Cardiac fibroblast (primary cell): ENCODE data around the gene GDF10.

Experiments
- DNase-seq, 2 donors: peaks; one replicate each; pipeline versions ENCODE4 v3.0.0 to v3.0.0-alpha.2; 2010; ENCODE audit warnings: low read depth in 2 of 2
- H3K4me3 ChIP-seq, 2 donors: replicated peaks in 1 of 2; 1 replicate in 1 of 2; 2 replicates in 1 of 2; pipeline ENCODE4 v1.5.1; 2011; ENCODE audit warnings: low read depth in 2 of 2, low read length in 2 of 2, mild to moderate bottlenecking in 2 of 2, moderate library complexity in 1 of 2
- TF ChIP-seq, protein P1 (sequence below): IDR thresholded peaks from one replicate; pipeline ENCODE4 v1.5.1; 2011; ENCODE audit warnings: low read depth, mild to moderate bottlenecking, low read length, inconsistent platforms

GDF10 gene

DNA sequence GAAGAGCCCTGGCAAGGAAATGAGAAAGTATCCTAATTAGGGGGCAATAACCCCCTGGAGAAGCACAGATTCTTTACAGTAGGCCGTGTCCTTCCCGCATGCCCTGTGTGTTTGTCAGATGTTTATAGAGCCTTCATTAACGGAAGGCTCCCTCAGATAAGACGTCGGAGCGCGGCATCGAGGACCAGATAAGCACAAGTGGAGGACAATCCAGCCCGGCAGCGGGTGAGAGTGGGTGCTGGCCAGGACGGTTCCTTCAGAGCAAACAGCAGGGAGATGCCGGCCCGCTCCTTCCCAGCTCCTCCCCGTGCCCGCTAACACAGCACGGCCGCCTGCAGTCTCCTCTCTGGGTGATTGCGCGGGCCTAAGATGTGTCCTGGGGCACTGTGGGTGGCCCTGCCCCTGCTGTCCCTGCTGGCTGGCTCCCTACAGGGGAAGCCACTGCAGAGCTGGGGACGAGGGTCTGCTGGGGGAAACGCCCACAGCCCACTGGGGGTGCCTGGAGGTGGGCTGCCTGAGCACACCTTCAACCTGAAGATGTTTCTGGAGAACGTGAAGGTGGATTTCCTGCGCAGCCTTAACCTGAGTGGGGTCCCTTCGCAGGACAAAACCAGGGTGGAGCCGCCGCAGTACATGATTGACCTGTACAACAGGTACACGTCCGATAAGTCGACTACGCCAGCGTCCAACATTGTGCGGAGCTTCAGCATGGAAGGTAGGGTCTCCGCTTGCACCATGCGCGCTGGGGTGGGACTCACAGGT lies 22.5 kb downstream of the GDF10 start, which contains the start of gene GDF2:
Gene GDF2 (plus strand): TSS at position 155 of the 762 bp plus-strand sequence. CDS start 215 bp downstream, at position 370.
- TF ChIP-seq, protein P1, sequence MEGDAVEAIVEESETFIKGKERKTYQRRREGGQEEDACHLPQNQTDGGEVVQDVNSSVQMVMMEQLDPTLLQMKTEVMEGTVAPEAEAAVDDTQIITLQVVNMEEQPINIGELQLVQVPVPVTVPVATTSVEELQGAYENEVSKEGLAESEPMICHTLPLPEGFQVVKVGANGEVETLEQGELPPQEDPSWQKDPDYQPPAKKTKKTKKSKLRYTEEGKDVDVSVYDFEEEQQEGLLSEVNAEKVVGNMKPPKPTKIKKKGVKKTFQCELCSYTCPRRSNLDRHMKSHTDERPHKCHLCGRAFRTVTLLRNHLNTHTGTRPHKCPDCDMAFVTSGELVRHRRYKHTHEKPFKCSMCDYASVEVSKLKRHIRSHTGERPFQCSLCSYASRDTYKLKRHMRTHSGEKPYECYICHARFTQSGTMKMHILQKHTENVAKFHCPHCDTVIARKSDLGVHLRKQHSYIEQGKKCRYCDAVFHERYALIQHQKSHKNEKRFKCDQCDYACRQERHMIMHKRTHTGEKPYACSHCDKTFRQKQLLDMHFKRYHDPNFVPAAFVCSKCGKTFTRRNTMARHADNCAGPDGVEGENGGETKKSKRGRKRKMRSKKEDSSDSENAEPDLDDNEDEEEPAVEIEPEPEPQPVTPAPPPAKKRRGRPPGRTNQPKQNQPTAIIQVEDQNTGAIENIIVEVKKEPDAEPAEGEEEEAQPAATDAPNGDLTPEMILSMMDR, result no peak
- no peak for DNase-seq
- no peak within 1 kb of the TSS for H3K4me3 ChIP-seq

DNA sequence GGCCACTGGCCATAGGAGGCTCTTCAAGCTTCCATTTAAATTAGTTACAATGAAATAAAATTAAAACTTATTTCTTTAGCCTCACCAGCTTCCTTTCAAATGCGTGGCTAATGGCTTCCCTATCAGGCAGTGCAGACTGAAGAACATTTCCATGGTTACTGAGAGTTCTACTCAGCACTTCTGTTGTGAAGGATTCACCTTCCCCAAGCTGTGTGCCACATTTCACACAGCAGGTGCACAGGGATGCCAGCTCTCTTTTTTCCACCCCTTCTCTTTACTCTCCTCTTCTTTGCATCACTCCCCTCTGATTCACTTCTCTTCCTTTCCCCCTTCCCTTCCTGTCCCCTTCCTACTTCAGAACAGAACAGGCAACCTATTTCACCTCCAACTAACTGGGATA lies 23.1 kb downstream of the GDF10 start:
- TF ChIP-seq, protein P1, result no peak
- no peak for DNase-seq
- no peak overlapping the region for H3K4me3 ChIP-seq

DNA sequence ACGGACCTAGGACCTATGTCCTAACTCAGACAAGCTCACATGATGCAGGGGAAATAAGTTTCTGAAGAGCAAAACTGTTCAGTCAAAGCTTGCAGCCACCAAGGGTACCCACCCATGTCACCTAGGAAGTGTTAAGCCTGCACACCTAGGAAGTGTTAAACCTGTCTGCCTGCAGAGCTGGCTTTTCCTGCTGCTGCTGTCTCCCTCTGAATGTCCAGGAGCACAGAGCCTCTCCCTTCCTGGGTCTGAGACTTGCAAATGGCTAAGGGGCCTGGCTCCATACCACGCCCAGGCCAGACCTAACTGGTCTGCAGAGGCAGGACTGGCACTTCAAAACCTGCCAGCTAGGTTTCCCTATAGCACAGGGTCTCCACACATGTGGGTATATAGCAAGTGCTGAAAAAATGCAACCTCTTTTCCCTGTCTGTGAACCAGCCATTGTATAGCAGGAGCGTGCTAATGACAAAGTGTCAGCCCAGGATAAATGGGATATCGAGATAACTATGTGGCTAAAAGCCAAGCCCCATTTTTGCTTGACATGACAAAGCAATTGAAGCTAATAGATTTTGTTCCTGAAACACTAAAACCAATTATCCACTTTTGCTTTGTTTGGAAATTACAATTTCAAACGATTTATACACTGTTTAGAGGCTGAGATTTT lies 23.8 kb downstream of the GDF10 start:
- H3K4me3 ChIP-seq, result no peak overlapping the region
- DNase-seq, result no peak
- TF ChIP-seq, protein P1, result no peak

DNA sequence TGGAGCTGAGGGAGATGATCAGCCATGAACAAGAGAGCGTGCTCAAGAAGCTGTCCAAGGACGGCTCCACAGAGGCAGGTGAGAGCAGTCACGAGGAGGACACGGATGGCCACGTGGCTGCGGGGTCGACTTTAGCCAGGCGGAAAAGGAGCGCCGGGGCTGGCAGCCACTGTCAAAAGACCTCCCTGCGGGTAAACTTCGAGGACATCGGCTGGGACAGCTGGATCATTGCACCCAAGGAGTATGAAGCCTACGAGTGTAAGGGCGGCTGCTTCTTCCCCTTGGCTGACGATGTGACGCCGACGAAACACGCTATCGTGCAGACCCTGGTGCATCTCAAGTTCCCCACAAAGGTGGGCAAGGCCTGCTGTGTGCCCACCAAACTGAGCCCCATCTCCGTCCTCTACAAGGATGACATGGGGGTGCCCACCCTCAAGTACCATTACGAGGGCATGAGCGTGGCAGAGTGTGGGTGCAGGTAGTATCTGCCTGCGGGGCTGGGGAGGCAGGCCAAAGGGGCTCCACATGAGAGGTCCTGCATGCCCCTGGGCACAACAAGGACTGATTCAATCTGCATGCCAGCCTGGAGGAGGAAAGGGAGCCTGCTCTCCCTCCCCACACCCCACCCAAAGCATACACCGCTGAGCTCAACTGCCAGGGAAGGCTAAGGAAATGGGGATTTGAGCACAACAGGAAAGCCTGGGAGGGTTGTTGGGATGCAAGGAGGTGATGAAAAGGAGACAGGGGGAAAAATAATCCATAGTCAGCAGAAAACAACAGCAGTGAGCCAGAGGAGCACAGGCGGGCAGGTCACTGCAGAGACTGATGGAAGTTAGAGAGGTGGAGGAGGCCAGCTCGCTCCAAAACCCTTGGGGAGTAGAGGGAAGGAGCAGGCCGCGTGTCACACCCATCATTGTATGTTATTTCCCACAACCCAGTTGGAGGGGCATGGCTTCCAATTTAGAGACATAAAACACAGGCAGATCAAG lies 25.6 kb downstream of the GDF10 start:
- TF ChIP-seq, protein P1, result no peak
- DNase-seq, result no peak
- no peak overlapping the region for H3K4me3 ChIP-seq

DNA sequence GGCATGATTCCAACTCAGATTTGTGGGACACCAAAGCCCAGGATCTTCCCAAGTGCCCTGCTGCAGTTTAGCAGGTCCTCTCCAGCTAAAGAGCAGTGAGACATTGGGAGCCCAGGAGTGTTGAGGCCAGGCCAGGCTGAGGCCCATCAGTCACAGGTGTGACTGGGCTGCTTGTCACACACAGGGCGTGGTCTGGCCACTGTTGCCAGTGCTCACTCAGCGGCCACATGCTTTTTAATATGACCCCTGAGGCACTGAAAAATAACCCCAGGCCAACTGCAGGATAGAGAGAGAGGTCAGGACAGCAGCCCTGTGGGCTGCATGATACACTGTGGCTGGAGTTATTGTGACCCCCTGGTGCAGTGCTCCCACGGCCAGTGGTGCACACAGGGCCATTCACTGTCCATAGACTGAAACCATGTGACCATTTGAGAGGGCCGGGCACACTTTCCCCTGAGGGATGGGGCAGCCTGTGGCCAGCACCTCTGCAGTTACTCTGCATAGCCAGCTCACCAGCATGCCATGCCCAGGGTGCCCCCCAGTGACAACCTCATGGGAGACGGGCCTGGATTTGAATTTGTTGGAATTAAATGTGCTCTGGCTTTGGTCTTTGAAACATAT lies 26.4 kb downstream of the GDF10 start:
- no peak for DNase-seq
- TF ChIP-seq, protein P1, result no peak
- no peak overlapping the region for H3K4me3 ChIP-seq

DNA sequence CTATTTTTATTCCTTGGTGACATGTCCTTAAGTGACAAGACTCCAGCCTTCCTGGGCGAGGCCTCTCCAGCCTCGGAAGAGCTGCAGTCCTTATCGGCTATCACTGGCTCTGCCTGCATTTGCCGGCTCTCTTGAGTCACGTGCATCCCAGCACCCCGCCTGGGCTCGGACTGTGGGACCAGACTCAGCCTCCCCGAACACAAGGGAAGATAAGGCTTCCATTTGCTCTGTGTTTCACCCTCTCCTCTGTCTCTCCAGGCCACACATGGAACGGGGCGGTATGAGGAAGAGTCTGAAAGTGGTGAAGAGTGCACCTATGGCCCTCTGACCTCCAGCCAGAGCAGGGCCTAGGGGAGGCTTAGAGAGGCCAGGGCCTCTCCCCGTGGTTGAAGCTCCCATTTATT lies 26.9 kb downstream of the GDF10 start:
- no peak overlapping the region for H3K4me3 ChIP-seq

More for the DNA sequence above, 26.9 kb downstream of the GDF10 start:
- TF ChIP-seq, protein P1, result no peak
- DNase-seq, result no peak
